ENCODE measurements around the gene IGFBP6.

DNA sequence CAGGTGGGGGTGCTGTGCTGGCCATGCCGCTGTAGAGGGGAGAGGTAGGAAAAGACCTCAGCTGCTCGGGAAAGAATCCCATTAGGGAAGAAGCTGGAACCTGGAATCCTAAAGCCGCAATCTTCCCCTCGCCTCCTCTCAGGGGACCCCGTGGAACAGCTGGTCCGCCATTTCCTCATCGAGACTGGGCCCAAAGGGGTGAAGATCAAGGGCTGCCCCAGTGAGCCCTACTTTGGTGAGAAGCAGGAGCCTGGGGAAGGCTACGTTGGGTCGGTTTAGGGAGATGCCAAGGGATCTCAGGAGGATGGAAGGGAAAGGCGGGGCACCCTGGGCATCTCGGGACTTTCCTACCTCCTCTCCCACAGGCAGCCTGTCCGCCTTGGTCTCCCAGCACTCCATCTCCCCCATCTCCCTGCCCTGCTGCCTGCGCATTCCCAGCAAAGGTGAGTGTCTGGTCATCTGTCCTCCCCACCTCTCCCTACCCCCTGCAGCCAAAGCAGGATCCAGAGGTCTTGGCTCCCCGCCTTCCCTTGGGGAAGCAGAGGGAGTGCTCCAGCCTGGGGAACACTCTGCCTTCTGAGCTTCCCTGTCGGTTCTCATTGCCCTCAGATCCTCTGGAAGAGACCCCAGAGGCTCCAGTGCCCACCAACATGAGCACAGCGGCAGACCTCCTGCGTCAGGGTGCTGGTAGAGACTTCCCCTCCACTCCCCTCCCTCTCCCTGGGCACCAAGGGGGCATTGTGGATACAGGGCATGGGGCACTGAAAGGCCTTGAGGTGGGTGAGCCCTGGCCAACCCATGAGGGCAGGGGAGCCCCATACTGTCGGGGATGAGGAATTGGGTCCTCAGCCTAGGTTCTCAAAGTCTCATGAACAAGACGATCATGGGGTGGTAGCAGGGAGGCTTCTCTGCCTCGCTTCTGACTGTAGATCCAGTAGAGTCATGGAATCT, 35.2 kb upstream of the IGFBP6 start:
- TF ChIP-seq, protein P1, sequence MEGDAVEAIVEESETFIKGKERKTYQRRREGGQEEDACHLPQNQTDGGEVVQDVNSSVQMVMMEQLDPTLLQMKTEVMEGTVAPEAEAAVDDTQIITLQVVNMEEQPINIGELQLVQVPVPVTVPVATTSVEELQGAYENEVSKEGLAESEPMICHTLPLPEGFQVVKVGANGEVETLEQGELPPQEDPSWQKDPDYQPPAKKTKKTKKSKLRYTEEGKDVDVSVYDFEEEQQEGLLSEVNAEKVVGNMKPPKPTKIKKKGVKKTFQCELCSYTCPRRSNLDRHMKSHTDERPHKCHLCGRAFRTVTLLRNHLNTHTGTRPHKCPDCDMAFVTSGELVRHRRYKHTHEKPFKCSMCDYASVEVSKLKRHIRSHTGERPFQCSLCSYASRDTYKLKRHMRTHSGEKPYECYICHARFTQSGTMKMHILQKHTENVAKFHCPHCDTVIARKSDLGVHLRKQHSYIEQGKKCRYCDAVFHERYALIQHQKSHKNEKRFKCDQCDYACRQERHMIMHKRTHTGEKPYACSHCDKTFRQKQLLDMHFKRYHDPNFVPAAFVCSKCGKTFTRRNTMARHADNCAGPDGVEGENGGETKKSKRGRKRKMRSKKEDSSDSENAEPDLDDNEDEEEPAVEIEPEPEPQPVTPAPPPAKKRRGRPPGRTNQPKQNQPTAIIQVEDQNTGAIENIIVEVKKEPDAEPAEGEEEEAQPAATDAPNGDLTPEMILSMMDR (IDR thresholded peaks at IDR 0.05): no peak
- no peak for TF ChIP-seq POLR2A (IDR thresholded peaks at IDR 0.05)

Data from right lobe of liver (tissue), 4 donors.